GM18868 (cell line): ENCODE measurements around the gene EVI2A.
"Not testable (repeated sequence)": the region's sequence is repeated elsewhere in the genome, so short reads cannot be mapped to it uniquely, and the experiment has no call there.

Source experiments
- ATAC-seq: cut with Tn5 transposase; IDR thresholded peaks from one replicate; pipeline ENCODE4 v1.9.1; 2021; ENCODE audit warnings: mild to moderate bottlenecking, moderate library complexity; ENCODE audit not compliant: unreplicated experiment

EVI2A gene

DNA sequence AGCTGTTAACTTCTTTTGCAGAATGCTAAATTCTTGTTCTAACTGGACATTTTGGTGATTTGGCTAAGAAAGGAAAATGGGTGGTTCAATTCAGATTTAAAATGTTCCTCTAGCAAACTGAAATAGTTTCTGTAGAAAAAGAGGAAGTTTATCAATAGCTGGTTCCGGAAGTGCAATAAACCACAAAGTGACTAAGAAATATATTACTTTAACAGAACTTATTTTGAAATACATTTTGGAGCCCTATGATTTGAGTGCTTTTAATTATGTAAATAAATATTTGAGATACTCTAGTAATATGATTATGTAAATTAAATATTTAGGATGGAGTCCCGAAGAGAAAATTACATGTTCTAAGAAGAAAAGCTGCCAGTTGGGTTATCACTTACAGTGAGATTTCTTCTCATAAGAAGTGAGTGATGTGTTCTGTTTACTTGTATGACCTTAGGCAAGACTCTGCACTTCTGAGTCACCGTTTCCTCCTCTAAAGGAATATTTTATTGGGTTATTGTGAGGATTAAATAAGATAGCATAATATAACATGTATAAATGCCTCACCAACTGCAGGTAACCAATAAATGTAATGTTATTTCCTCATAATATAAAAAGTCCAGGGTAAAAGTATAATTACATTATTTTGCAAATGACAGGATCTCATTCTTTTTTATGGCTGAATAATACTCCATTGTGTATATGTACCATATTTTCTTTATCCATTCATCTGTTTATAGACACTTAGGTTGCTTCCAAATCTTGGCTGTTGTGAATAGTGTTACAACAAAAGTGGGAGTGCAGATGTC is 7.2 kb downstream of the EVI2A start, which contains the start of gene EVI2B:
Gene EVI2B, minus strand, starts transcription at position 73 of the 800 bp plus-strand sequence. CDS start 8,445 bp downstream, outside the sequence.
- no peak for ATAC-seq

DNA sequence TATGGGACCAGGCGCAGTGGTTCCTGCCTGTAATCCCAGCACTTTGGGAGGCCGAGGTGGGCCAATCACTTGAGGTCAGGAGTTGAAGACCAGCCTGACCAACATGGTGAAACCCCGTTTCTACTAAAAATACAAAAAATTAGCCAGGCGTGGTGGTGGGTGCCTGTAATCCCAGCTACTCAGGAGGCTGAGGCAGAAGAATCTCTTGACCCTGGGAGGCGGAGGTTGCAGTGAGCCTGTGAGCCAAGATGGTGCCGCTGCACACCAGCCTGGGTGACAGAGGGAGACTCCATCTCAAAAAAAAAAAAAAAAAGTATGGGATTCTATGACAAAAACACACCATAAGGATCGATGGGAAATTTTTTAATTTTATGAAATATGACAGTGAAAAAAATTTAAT is 9.2 kb downstream of the EVI2A start:
- ATAC-seq, result not testable (repeated sequence)

DNA sequence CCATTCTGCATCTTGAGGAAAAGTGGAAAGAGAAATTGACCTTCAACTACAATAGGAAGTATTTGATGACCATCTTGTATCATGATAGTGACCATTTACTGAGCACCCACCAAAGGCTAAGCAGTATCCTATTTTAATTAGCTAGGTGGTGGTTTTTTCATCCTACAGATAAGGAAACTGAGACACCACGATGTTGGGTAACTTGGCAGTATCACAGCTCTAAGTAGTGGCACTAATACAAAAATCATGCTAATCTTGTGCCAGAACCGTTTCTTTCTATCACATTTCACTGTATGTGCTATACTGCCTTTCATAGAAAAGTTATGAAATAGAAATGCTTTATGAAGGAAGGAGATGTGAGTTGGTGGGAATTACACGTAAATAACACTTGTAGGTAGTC is 9.9 kb downstream of the EVI2A start:
- no peak for ATAC-seq

GRCh38 chr17:31310886-31311285 is 10.5 kb downstream of the EVI2A start:
- ATAC-seq, result no peak

GRCh38 chr17:31310260-31310659 is 11.2 kb downstream of the EVI2A start:
- ATAC-seq, result no peak

DNA sequence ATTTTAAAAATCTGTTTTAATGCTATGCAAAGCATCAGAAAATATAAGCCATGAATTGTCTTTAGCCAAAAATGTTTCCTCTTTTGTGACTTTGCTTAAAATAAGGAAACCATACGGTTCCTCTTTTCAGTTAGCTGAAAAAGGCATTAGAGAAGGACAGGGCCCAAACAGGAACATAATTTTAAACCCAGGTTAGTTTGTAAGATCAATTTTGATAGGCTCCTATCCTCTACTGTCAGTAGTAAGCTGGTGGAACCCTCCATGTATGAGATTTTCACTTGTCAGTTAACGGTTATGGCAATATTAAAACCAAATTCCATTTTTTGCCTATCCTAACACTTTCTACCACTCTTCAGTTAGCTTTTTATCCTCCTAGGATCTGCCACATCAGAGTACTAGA is 11.9 kb downstream of the EVI2A start:
- no peak for ATAC-seq

DNA sequence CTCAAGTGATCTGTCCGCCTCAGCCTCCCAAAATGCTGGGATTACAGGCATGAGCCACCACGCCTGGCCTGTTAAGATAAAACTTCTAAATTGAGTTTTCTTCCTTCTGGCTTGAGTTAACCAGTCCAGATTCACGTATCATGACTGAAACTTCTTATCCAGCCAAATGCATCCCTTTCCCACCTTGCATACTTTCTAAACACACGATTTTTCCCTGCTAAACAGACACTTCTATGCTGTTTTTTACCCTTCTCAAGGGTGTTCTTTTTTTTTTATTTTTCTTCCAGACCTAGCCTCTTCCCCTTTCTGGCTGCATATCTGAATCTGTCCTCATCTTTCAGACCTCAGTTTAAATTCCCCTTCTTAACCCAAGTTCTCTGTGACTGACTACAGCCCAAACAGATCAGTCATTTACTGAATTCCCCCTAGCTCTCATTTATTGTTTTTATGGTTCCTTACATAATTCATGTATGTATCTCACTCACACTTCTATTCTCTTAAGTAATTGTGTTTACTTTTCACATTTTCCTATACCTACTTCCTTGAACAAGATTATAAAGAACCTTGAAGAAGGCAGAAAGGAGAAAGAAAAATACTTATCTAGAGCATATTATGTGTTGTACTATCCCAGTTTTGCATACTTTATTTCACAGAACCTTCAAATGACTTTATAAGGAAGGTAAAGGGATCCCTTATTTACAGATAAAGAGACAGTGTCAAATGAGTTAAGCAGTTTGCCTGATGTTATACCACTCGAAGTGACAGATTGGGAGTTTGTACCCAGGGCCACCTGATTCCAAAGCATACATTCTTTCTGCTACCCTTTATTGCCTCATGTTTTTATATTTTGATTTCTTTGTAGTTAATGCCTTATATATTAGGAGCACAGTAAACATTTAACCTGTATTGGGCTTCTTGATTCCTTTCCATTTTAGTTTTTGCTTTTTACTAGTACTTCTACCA is 12.8 kb downstream of the EVI2A start:
- no peak for ATAC-seq

- no peak for ATAC-seq
Observed at GRCh38 chr17:31307640-31308039, 13.8 kb downstream of the EVI2A start.

GRCh38 chr17:31299624-31300023 is 21.8 kb downstream of the EVI2A start:
- ATAC-seq, result no peak

- ATAC-seq, result no peak
Observed at GRCh38 chr17:31297090-31297489, 24.3 kb downstream of the EVI2A start, which contains the start of gene OMG. Gene OMG (minus strand): TSS chr17:31297239. CDS start chr17:31296331, 908 bp downstream.

DNA sequence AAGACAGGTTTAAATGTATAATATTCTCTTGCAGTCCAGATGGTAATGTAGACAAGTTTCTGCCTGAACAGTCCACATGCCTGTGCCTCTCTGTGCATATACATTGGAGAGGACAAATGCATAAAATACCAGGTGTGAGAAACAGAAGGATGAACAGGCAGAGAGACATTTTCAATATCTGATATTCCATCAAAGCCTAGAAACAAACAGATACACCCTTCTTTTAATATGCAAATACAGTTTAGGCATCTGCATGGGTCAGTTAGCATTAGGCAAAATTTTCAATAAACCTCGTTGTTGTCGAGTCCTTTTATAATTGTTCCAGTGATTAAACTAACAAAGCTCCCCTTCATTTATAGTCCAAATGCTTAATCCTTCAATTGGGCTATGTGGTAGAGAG is 25.3 kb downstream of the EVI2A start:
- ATAC-seq, result no peak

DNA sequence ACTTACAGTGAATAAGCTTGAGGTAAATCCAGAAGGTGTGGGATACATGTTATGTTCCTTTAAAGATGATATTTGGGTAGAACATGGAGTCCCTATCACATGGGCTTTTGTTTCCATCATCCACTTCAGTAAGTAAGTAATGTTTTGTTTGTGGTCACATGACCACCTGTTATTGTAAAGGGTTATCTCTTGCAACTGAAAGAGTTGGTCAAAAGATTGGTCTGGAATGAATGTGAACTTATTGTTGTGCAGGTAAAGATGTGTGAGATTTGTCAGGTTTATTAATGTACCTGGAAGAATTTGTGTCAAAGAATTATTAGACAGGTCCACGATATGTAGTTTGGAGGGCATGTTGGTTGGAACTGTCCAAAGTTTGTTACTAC is 25.9 kb downstream of the EVI2A start:
- no peak for ATAC-seq

- no peak for ATAC-seq
Observed at GRCh38 chr17:31294820-31295488, 26.5 kb downstream of the EVI2A start.

GRCh38 chr17:31294231-31294630 is 27.2 kb downstream of the EVI2A start:
- ATAC-seq, result no peak

DNA sequence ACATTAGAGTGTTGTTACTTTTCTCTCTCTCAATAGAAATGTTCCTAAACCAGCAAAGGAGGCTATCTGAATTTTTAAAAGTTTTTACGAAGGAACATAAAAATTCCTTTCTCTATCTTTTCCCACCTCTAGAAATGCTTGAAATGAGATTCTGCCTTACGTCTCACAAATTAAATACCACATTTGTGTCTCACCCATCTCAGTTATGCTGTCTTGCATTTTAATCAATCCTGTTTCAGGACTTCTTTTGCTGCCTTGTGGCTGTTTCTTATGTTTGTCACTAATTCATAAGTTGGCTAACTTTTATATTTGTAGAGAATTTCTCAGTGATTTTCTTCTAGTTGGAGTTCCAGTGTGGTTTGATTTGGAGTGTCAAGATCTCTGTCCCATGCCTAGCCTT is 27.8 kb downstream of the EVI2A start:
- no peak for ATAC-seq

DNA sequence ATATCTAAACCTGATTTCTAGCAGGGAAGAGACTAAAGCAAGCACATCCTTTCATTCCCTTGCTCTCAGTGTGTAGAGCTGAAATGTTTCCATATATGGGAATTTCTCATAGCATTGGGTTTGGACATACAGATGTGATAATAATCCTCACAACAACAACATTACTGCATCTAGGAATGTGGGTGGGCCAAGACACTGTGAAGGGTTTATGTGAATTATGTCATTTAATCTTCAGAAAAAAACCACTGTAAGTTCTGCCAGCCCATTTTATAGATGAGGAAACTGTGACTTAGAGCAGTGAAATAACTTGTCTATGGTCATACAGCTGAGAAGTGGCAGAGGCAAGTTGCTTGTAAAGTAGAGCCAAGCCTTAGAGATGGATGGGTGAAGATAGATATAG is 29.6 kb downstream of the EVI2A start:
- no peak for ATAC-seq

- no peak for ATAC-seq
Observed at GRCh38 chr17:31289790-31290189, 31.6 kb downstream of the EVI2A start.

DNA sequence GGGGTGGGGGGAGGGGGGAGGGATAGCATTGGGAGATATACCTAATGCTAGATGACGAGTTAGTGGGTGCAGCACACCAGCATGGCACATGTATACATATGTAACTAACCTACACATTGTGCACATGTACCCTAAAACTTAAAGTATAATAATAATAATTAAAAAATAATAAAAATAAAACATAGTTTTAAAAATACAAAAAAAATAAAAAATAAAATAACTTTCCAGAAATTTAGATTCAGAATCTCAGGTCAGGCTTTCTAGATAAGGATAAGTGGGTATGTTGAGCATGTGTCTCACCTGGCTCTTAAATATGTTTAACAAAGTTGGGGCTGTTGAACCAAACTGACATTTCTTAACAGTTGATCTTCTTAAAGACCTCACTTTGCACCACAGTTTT is 33.5 kb downstream of the EVI2A start:
- ATAC-seq, result not testable (repeated sequence)

DNA sequence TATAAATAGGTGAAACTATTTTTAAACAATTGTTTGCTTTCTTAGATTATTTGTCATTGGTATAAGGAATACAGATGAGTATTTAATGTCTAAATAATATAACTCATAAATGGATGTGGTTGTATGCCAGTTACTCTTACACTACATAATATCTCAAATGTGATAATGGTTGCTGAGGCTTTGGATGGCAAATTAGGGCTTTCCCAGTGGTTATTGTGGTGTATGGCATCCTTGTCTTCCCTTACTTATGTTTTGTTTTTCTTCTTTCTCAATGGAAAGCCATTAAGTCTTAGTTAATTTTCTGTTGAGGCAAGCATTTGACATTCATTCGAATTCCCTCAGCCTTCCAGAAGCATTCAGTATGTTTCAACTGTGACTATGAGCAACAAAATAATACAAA is 34.8 kb downstream of the EVI2A start:
- no peak for ATAC-seq

DNA sequence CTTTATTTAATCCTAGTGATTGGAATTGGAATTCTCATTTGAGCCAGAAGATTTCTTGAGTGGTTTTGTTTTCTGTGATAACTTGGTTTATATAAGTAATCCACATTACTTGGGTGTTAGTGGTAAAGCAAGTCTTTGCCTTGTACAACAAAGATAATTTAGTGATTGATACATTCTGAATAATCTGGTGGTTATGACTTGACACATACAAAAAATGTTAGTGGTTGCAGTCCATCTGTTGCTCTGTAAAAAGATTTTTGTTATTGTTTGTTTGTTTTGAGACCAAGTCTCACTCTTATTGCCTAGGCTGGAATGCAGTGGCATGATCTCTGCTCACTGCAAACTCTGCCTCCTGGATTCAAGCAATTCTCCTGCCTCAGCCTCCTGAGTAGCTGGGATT is 37.6 kb downstream of the EVI2A start:
- ATAC-seq, result no peak

GRCh38 chr17:31281061-31281460 is 40.4 kb downstream of the EVI2A start:
- ATAC-seq, result no peak
